K562 (cell line): ENCODE data around the gene CLEC2L. TPM values are rescaled to one million over a fixed set of nuclear protein-coding genes. Genes with fewer than 3 reads are reported as not detected.

ENCODE experiments used
- ATAC-seq: fragments of 200-7000 bp; cut with Tn5 transposase; 3 replicates; pipeline ENCODE4 v1.9.1; 2020; ENCODE audit warnings: moderate library complexity
- BruUV-seq: library from RNA; stranded (reverse); fragments of 400-500 nt; replicated peaks from 2 replicates; lab custom pipeline; 2021; lab: Mats Ljungman, UMichigan
- CTCF ChIA-PET: fragments of 300-600 bp; formaldehyde crosslinking; extraction: SDS; loops from one replicate; lab custom pipeline; 2021; ENCODE audit warnings: low intra/inter-chr PET ratio; lab: Yijun Ruan, JAX
- POLR2A ChIA-PET: fragments of 300-600, 350-650 bp; sonication (Branson Sonifier 250); formaldehyde crosslinking; extraction: SDS; loops from one replicate; lab custom pipeline; 2021; ENCODE audit warnings: antibody characterized with exemption, inconsistent platforms; lab: Yijun Ruan, JAX
- DNase-seq, 4 experiments: peaks; one replicate each; pipeline versions ENCODE4 v3.0.0 to v3.0.0-alpha.2; 2011 to 2018; ENCODE audit warnings: low spot score in 3 of 4, mixed read lengths in 3 of 4; ENCODE audit errors: extremely low read depth in 1 of 4
- FAIRE-seq: peaks from 2 replicates; lab custom pipeline; 2011; peaks lifted over from hg19 to GRCh38; lab: Jason Lieb, UNC
- H2AFZ ChIP-seq: 2 replicates; pipeline ENCODE4 v1.6.0; 2011; ENCODE audit warnings: low read depth, low read length, control low read depth, inconsistent platforms
- H3K27ac ChIP-seq: fragments of 200-600 bp; 3 replicates; pipeline ENCODE4 v1.8.0; 2011; ENCODE audit warnings: low read depth, mild to moderate bottlenecking, control low read depth, inconsistent platforms, low read length, moderate library complexity, mixed read lengths; ENCODE audit errors: extremely low read depth
- H3K27me3 ChIP-seq, 2 experiments: fragments of 300-600 bp in 1 of 2; 2 replicates in 1 of 2; 3 replicates in 1 of 2; pipeline versions ENCODE4 v1.6.0 to v1.8.0; 2011; ENCODE audit warnings: inconsistent platforms in 2 of 2, low read length in 2 of 2, mild to moderate bottlenecking in 1 of 2, mixed read lengths in 1 of 2, moderate library complexity in 1 of 2; ENCODE audit not compliant: control insufficient read depth in 2 of 2, insufficient read depth in 2 of 2
- H3K36me3 ChIP-seq: fragments of 300-600 bp; 3 replicates; pipeline ENCODE4 v1.8.0; 2011; ENCODE audit warnings: mild to moderate bottlenecking, low read length, inconsistent platforms; ENCODE audit not compliant: control insufficient read depth, insufficient read depth
- H3K4me1 ChIP-seq, 2 experiments: fragments of 200-600 bp in 1 of 2; replicated peaks in 1 of 2; 2 replicates in 1 of 2; 3 replicates in 1 of 2; pipeline versions ENCODE4 v1.5.1 to v1.8.0; 2011; ENCODE audit warnings: inconsistent platforms in 2 of 2, low read length in 2 of 2, mild to moderate bottlenecking in 1 of 2, mixed read lengths in 1 of 2, moderate library complexity in 1 of 2; ENCODE audit not compliant: control insufficient read depth in 2 of 2, insufficient read depth in 2 of 2
- H3K4me2 ChIP-seq: 2 replicates; pipeline ENCODE4 v1.6.1; 2011; ENCODE audit warnings: low read length, control low read depth, inconsistent platforms, mixed read lengths; ENCODE audit not compliant: insufficient read depth
- H3K4me3 ChIP-seq: fragments of 200-600 bp; sonication (generic), shearing (Covaris generic); 2 replicates; pipeline ENCODE4 v1.5.1; 2016; ENCODE audit warnings: control low read depth, inconsistent platforms
- H3K79me2 ChIP-seq: fragments of 200-600 bp; 3 replicates; pipeline ENCODE4 v1.8.0; 2011; ENCODE audit warnings: low read length, inconsistent platforms; ENCODE audit not compliant: control insufficient read depth, insufficient read depth
- H3K9ac ChIP-seq, 2 experiments: 2 replicates each; pipeline versions ENCODE4 v1.6.0 to v1.6.1; 2011; ENCODE audit warnings: low read depth in 2 of 2, low read length in 2 of 2, control low read depth in 1 of 2, inconsistent platforms in 1 of 2, mild to moderate bottlenecking in 1 of 2, mixed read lengths in 1 of 2; ENCODE audit not compliant: insufficient read depth in 1 of 2
- H3K9me1 ChIP-seq: one replicate; pipeline ENCODE4 v1.6.0; 2011; ENCODE audit warnings: inconsistent platforms, mild to moderate bottlenecking, low read length, moderate library complexity; ENCODE audit not compliant: control insufficient read depth, insufficient read depth
- H3K9me3 ChIP-seq: replicated peaks from 2 replicates; pipeline ENCODE4 v1.5.1; 2011; ENCODE audit warnings: low read depth, low read length, inconsistent platforms; ENCODE audit not compliant: control insufficient read depth, insufficient read depth
- H4K20me1 ChIP-seq: replicated peaks from 2 replicates; pipeline ENCODE4 v1.6.1; 2011; ENCODE audit warnings: low read length, inconsistent platforms, mixed read lengths; ENCODE audit not compliant: control insufficient read depth, insufficient read depth
- CEBPG ChIP-seq, 3 experiments: fragments of 200-800 bp in 1 of 3; sonication (Bioruptor generic) in 1 of 3; sonication (generic) in 1 of 3; formaldehyde crosslinking in 1 of 3; IDR thresholded peaks in 2 of 3; conservative IDR thresholded peaks in 1 of 3; 2 replicates each; pipeline versions ENCODE4 v1.6.1 to v1.8.0; 2016 to 2022; ENCODE audit warnings: missing compliant biosample characterization in 2 of 3, missing genetic modification characterization in 2 of 3, mild to moderate bottlenecking in 1 of 3, missing genetic modification reagents in 1 of 3
- RBBP5 ChIP-seq: fragments of 200-600 bp; sonication (generic); IDR thresholded peaks from 2 replicates; pipeline ENCODE4 v1.6.1; 2012; ENCODE audit warnings: borderline replicate concordance, mild to moderate bottlenecking, low read length, control low read depth, inconsistent platforms; ENCODE audit not compliant: insufficient read depth, poor library complexity, severe bottlenecking
- TAF7 ChIP-seq: fragments of 450-650 bp; IDR thresholded peaks from 2 replicates; pipeline ENCODE4 v1.6.1; 2016; ENCODE audit warnings: missing genetic modification characterization, missing compliant biosample characterization
- TEAD1 ChIP-seq, 2 experiments: fragments of 450-650 bp in 1 of 2; sonication (generic) in 1 of 2; formaldehyde crosslinking; IDR thresholded peaks; 2 replicates each; pipeline versions ENCODE4 v1.4.0 to v1.8.0; 2020 to 2022; ENCODE audit warnings: mild to moderate bottlenecking in 2 of 2, missing genetic modification reagents in 1 of 2
- WGBS: fragments of 100-300 bp; shearing (Covaris generic); methylation state at CpG from one replicate; pipeline ENCODE4 v1.1.6; 2016; ENCODE audit warnings: low coverage, mixed read lengths; ENCODE audit not compliant: insufficient coverage; ENCODE audit errors: missing lambda C conversion rate; 5-methylcytosine and 5-hydroxymethylcytosine counted together
- in situ Hi-C: fragments of 300-500 bp; cut with MboI; formaldehyde crosslinking; loops from 4 replicates; pipeline ENCODE4 v1.15.0; 2018; ENCODE audit warnings: inconsistent platforms, mixed read lengths
- intact Hi-C: fragments of 100-400 bp; cut with micrococcal nuclease; formaldehyde crosslinking; loops from 2 replicates; pipeline ENCODE4 v1.14.2; 2022
- polyA plus RNA-seq, 8 experiments: library from polyadenylated mRNA; depleted of rRNA in 4 of 8; stranded (reverse) in 5 of 8; unstranded in 3 of 8; fragments of >200 nt; fragmentation: Nextera tagmentation in 2 of 8; fragmentation: Illumina TruSeq in 1 of 8; extraction: Ambion mirVana in 2 of 8; extraction: Trizol in 1 of 8; gene quantifications; 2 replicates each; pipeline versions ENCODE4 v1.2.1 to v1.2.3, GENCODE V29; 2011 to 2014; ENCODE audit warnings: inconsistent platforms in 1 of 8, missing spikeins in 1 of 8
- total RNA-seq, 7 experiments: library from RNA; depleted of rRNA in 6 of 7; stranded (reverse); fragments of >200 nt in 6 of 7; fragmentation: Illumina TruSeq in 2 of 7; extraction: Trizol in 2 of 7; gene quantifications; 2 replicates each; pipeline versions ENCODE4 v1.2.1 to v1.2.3, GENCODE V29; 2011 to 2021; ENCODE audit warnings: low replicate concordance in 1 of 7
- TF ChIP-seq, protein P1 (sequence below), 2 experiments: fragments of 450-650 bp in 1 of 2; sonication (generic) in 1 of 2; formaldehyde crosslinking; conservative IDR thresholded peaks; 2 replicates each; pipeline versions ENCODE4 v1.4.0 to v1.8.1; 2020 to 2022; ENCODE audit warnings: mild to moderate bottlenecking in 1 of 2, missing genetic modification reagents in 1 of 2
- TF ChIP-seq, protein P2 (sequence below): sonication (generic); formaldehyde crosslinking; IDR thresholded peaks from 2 replicates; pipeline ENCODE4 v1.8.0; 2023; ENCODE audit warnings: mild to moderate bottlenecking, missing genetic modification reagents

The CLEC2L gene
- total and polyA plus RNA-seq, 9 of the 15 experiments (the other 6 are each of a cell fraction or from before 2014, with no cell fraction given), result 0.84 to 5.5 (median 1.8) TPM

GRCh38 chr7:139566736-139567646 is 43.5 kb downstream of the CLEC2L start (continued):
- TF ChIP-seq, protein P1, sequence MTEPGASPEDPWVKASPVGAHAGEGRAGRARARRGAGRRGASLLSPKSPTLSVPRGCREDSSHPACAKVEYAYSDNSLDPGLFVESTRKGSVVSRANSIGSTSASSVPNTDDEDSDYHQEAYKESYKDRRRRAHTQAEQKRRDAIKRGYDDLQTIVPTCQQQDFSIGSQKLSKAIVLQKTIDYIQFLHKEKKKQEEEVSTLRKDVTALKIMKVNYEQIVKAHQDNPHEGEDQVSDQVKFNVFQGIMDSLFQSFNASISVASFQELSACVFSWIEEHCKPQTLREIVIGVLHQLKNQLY (CRISPR knock-in tag; conservative IDR thresholded peaks at IDR 0.05), result no peak
- TF ChIP-seq CEBPG (CRISPR knock-in tag; IDR thresholded peaks at IDR 0.05), result no peak
- TF ChIP-seq CEBPG (tag; conservative IDR thresholded peaks at IDR 0.05 in 1 of 2, IDR thresholded peaks at IDR 0.05 in 1 of 2), result peak in 1 of 2 experiments; percentile 56; a peak in 1 of 4 replicates
- TF ChIP-seq, protein P2, sequence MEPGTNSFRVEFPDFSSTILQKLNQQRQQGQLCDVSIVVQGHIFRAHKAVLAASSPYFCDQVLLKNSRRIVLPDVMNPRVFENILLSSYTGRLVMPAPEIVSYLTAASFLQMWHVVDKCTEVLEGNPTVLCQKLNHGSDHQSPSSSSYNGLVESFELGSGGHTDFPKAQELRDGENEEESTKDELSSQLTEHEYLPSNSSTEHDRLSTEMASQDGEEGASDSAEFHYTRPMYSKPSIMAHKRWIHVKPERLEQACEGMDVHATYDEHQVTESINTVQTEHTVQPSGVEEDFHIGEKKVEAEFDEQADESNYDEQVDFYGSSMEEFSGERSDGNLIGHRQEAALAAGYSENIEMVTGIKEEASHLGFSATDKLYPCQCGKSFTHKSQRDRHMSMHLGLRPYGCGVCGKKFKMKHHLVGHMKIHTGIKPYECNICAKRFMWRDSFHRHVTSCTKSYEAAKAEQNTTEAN (CRISPR knock-in tag), result no peak

GRCh38 chr7:139567647-139568345 is 44.3 kb downstream of the CLEC2L start:
- H3K79me2 ChIP-seq, result no peaks in the 10 kb centered on the region
- no TSS peak for BruUV-seq
- H3K27ac ChIP-seq, result no peak overlapping the region
- H3K27me3 ChIP-seq, result peaks cover 0 to 15% of the 10 kb centered on the region in 2 experiments; a peak in 1 of 5 replicates
- H3K4me2 ChIP-seq, result no peak overlapping the region
- ChIA-PET POLR2A (interaction anchor here (1.2 kb wide), 1 partner anchor 28 kb away, joined by 3 read pairs; no protein-coding TSS in a partner anchor), CTCF (interaction anchor here (0.6 kb wide), 2 partner anchors 249 to 1782 kb away, joined by 3 read pairs; no protein-coding TSS in a partner anchor)
- in situ Hi-C loops (no loop called here), intact Hi-C loops (no loop called here)
- H3K4me1 ChIP-seq, result peaks cover 0 to 7% of the 10 kb centered on the region in 2 experiments; a peak in 3 of 5 replicates
- H3K9ac ChIP-seq, result no peak overlapping the region
- ATAC-seq (no peak), DNase-seq (no peak)
- no peaks in the 10 kb centered on the region for H4K20me1 ChIP-seq
- H3K9me3 ChIP-seq, result no peaks in the 10 kb centered on the region
- no peak overlapping the region for H2AFZ ChIP-seq
- H3K9me1 ChIP-seq, result no peaks in the 10 kb centered on the region
- WGBS, result 37% methylated on average over 14 of the region's 14 CpGs
- H3K36me3 ChIP-seq, result no peaks in the 10 kb centered on the region
- H3K4me3 ChIP-seq, result no peak overlapping the region
- TF ChIP-seq TEAD1 (CRISPR knock-in tag; IDR thresholded peaks at IDR 0.05), result 0 out of 4 replicates have a peak, but pooled peaks of 1 of the 2 experiments have one; percentile 24
- peak; percentile 20 for TF ChIP-seq RBBP5
- TF ChIP-seq TAF7 (tag), result no peak
- TF ChIP-seq, all 486 proteins: peak for 2
- FAIRE-seq, result no peak
